Endothelial cell of umbilical vein (primary cell): ENCODE results near the gene PPM1H.

Experiments used
- CTCF ChIP-seq, 2 donors: IDR thresholded peaks; 1 replicate in 1 of 2; 2 replicates in 1 of 2; pipeline ENCODE4 v1.5.1; 2011; ENCODE audit warnings: low read length in 2 of 2, mild to moderate bottlenecking in 2 of 2, moderate library complexity in 2 of 2, control low read depth in 1 of 2, inconsistent platforms in 1 of 2, low read depth in 1 of 2; ENCODE audit not compliant: insufficient read depth in 1 of 2; ENCODE audit errors: extremely low read depth in 1 of 2
- EZH2 ChIP-seq: IDR thresholded peaks from 2 replicates; pipeline ENCODE4 v1.6.1; 2012; ENCODE audit warnings: borderline replicate concordance, low read depth, mild to moderate bottlenecking, moderate library complexity, low read length, inconsistent platforms; ENCODE audit not compliant: severe bottlenecking
- FOS ChIP-seq: IDR thresholded peaks from 2 replicates; pipeline ENCODE4 v1.6.1; 2011; ENCODE audit warnings: mild to moderate bottlenecking, low read length, moderate library complexity, borderline replicate concordance; ENCODE audit not compliant: insufficient read depth
- GATA2 ChIP-seq: IDR thresholded peaks from 2 replicates; pipeline ENCODE4 v1.7.0; 2011; ENCODE audit warnings: low read depth, mild to moderate bottlenecking, moderate library complexity, mixed read lengths, low read length; ENCODE audit not compliant: insufficient read length, insufficient read depth
- JUN ChIP-seq: IDR thresholded peaks from 2 replicates; pipeline ENCODE4 v1.6.1; 2011; ENCODE audit warnings: borderline replicate concordance, low read depth; ENCODE audit not compliant: insufficient read length, insufficient read depth
- MAX ChIP-seq: IDR thresholded peaks from 2 replicates; pipeline ENCODE4 v1.6.1; 2011; ENCODE audit not compliant: insufficient read depth, insufficient read length
- MYC ChIP-seq: IDR thresholded peaks from one replicate; pipeline ENCODE4 v1.6.1; 2011; ENCODE audit warnings: mild to moderate bottlenecking, low read depth, low read length
- POLR2A ChIP-seq: IDR thresholded peaks from 2 replicates; pipeline ENCODE4 v1.6.1; 2012; ENCODE audit warnings: low read depth, mild to moderate bottlenecking, control low read depth, low read length
- POLR2AphosphoS5 ChIP-seq: IDR thresholded peaks from 2 replicates; pipeline ENCODE4 v1.6.1; 2012; ENCODE audit warnings: low read depth, mild to moderate bottlenecking, control low read depth, low read length, moderate library complexity; ENCODE audit not compliant: insufficient read depth

GRCh38 chr12:62725781-62726180 is 209.2 kb downstream of the PPM1H start:
- TF ChIP-seq CTCF (IDR thresholded peaks at IDR 0.05; ENCODE audit: extremely low read depth in 1 of 2, insufficient read depth in 1 of 2, low read depth in 1 of 2, low read length in 2 of 2) (no peak), GATA2 (no peak), POLR2AphosphoS5 (no peak), MAX (no peak), FOS (no peak), POLR2A (no peak), MYC (no peak), EZH2 (no peak), JUN (no peak)
